Stimulated activated CD4-positive, alpha-beta T cell treated with anti-CD3 and anti-CD28 coated beads, TNF-alpha, amount 100 ng/mL, for 48 hours (primary cell): ENCODE data around the gene WDFY1.

Source experiments
- DNase-seq, 3 donors: peaks; one replicate each; pipeline ENCODE4 v3.0.0-alpha.2; 2020; ENCODE audit warnings: low read depth in 3 of 3

WDFY1 gene

DNA sequence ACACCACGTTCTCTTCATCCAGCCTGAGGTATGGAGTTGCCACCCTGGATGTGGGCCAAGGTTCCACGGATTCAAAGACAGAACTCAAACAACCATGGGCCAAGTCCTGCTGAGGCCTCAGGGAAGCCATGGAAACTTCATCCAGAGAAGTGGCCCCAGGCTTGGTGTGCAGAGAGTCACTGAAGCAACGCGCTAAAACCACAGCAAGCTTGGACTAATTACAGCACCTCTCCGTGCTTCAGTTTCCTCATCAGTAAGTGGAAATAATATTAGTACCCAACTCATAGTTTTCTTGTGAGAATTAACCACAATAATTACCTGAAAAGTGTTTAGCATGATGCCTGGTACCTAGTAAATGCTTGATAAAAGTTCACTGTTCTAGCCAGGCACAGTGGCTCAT is 88.6 kb downstream of the WDFY1 start:
- no peak for DNase-seq

DNA sequence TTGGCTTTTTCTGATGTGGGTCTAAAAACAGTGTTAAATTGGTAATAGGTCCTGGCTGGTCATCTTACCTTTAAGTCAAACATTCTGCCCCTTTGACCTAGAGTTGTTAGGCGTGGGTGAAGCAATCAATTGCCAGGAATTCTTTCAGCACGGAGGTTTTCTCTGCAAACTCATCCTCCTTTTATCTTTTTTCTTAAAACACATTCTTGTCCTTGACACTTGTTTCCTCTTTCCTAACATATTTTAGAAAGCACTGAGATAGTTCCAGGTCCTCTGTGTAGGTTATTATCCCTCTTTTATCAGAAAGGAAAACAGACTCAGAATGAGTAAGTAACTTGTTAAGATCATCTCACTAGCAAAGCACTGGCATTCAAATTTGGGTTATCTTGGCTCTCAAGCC is 89.1 kb downstream of the WDFY1 start:
- no peak for DNase-seq

DNA sequence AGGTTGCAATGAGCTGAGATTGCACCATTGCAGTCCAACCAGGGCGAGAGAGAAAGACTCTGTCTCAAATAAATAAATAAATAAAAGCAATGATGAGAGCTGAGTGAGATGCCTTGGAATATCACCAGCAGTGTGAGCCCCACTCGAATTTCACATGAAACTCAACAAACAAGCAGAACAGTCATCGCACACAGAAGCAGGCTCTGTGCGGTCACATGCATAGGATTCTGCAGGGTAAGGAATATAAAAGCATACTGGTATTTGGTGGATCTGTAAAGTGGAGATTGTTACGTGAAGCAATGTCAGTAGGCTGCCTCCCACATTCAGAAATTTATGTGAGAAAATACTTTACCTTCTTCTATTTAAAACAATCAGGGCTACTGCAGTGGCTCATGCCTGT is 89.7 kb downstream of the WDFY1 start:
- no peak for DNase-seq

DNA sequence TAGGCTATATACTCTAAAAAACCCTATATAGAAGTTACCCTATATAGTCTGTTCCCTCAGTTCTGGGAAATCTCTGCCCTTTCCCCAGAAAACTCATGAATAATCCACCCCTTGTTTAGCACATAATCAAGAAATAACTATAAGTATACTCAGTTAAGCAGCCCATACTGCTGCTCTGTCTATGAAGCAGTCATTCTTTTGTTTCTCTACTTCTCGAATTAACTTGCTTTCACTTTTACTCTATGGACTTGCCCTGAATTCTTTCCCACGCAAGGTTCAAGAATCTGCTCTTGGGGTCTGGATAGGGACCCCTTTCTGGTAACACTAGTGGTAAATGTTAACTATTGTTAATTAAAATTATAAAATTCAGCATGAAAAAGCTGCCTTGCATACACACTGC is 90.4 kb downstream of the WDFY1 start:
- no peak for DNase-seq

DNA sequence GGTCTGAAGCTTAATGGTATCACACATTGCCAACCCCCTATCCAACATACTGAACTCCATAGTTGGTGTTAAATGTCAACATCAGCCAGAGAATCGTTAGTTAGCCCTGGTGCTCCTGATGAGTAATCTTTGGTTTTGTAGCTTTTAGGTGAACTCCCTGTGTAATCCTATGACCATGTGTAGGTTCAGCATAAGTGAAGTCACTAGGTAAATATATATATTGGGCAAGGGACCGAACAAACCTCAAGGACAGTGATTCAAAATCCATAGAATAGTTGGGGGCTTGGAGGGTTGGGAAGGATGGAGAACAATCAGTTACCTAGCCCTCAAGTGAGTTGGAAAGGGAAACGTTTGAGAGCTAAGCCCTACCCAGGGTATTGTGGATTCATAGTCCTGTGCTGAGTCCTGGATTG is 91.7 kb downstream of the WDFY1 start:
- no peak for DNase-seq

DNA sequence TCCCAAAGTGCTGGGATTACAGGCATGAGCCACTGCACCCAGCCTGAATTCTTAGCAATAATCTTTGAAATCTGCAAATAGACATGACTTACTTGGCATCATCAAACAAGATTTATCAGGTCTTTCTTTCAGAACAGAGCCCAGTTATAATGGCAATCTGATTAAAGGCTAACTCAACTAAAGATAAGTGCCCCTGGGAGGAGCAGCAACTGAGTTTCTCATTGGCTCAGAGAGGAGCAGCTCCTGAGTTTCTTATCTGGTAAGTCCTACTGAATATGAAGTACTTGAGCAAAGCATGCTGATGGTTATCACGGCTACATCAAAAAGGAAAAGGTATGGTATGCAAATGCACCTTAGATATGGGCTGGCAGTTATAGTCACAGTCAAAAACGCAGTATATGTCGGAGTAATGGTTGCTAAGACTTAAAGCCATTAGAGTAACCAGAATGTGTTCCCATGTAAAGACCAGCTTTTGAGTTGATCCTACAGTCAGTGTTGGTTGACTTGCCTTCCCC is 92.8 kb downstream of the WDFY1 start:
- DNase-seq = no peak

DNA sequence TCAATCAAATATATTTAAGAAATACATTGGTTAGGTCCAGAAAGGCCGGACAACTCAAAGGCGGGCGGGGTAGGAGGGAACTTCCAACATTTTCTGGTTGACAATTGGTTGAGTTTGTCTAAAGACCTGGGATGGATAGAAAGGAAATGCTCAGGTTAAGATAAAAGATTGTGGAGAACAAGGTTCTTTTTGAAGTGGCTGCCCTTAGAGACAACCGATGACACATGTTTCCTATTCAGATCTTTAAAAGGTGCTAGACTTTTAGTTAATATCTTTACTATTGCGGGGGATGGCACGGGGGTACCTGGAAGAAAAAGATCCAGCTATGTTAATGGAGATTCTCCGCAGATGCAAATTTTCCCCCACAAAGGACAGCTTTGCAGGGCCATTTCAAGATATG is 97.7 kb downstream of the WDFY1 start:
- DNase-seq = no peak

DNA sequence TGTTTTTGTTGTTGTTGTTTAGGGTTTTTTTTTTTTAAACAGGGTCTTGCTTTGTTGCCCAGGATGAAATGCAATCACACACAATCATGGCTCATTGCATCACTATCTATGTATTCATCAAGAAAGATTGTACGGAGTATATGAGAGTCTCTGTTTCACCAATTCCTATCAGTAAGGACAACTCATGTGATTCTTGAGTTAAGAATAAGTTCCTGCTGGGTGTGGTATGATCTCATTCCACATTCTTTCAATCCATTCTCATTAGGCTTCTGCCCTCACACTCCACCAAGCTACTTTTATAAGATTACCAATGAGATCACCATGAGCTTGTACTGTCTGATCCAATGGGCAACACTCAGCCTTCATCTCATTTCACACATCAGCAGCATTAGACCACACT is 98.6 kb downstream of the WDFY1 start:
- no peak for DNase-seq

DNA sequence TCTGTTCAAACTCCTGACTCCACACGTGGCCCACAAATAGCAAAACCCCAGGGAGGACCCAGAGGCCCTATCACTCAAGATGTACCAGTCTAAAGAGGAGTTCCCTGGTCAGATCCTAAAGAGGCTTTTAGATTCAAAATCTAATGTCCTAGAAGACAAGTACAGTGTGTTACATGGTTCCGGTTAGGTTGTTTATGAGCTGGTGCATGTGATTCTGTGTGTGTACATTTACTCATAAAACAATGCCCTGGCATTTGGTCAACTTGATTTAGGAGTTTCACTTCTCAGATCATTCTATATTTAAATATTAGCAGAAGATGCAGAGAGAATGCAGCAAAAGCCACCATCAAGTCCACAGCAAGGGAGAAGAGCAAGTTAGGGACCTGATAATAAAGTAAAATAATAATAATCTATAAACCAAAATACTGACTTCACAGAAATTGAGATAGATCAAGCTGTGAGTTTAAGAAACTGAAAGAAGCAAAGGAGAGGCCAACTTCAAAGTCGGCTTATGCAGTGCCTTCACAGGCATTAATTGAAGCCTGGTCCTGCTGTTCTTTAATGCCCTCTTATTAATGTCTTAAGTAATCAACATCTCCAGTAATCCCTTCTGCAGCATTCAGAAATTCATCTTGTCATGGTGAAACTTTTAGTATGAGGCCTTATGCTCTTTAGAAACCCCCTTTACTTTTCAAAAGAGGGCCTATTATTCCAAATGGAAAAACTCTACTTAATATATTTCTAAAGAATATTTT is 103.5 kb downstream of the WDFY1 start:
- no peak for DNase-seq

DNA sequence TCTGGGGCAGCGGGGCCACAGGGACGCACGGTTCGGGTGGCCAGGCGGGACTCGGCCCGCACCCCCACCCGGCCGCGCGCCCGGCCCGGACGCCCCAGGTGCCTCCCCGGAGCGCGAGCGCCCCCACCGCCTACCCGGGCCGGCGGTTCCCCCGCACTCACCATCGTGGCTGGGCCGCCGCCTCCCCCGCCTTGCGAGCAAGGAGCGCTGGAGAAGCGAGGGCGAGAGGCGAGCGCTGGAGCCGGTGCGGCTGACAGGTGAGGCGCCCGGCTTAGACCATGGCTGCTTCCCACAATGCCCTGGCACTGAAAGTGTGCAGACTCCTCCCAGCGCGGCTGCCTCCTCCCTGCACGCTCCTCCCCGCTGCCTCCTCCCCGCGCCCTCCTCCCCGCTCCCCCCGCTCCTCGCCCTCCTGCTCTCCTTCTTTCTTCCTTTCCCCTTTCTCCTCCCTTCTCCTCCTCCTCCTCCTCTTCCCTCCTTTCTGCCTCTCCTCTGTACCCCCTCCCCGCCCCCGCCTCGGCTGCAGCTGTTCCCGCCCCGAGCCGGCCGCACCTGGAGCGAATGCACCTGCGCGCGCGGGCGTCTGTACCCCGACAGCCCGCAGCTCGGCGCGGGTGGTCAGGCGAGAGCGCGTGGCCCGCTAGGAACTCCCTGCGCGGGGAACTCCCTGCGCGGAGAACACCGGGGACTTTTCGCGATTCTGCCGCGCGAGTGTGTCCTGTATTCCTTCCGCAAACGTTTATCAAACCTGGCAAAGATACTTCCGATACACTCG is 107.7 kb downstream of the WDFY1 start, which contains the start of gene AP1S3:
Gene AP1S3 (minus strand): TSS at position 296 of the 775 bp plus-strand sequence. CDS start 132 bp downstream, at position 164.
- peak; percentile 40 to 65 (median 47) for DNase-seq

DNA sequence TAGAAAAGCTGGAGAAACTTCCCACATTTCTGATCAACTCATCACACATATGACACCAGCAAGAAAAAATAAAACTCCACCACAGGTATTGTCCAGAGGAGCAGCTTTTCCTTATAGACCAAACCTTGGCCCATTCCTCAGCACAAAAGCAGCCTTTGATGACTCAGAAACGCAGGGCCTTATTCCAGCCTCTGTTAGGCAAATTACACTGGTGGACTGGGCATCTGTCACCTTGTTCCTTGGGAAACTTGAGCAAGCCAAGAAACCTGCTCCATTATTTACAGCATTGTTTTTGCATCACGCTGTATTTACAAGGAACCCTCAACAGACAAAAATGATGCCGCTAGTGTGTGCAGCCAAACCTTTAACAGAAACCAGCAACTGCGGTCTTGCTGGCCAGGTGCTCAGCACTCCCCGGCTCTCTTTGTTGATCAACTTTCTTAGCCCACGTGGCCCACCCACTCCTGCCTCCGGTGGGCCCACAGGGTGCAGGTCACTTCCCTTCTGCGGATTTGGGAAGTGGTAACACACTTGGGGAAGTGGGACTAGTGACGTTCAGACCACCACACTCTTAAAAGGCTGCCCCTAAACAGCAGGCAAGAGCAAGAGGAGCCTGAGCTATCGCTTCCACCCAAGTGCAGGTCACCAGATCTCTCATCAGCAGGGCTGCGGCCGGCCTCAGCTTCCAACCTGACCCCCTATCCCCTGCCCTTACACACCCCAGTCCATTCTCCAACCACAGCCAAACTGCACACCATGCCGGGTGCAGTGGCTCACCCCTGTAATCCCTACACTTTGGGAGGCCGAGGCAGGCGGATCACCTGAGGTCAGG is 109.2 kb downstream of the WDFY1 start:
- DNase-seq = no peak

DNA sequence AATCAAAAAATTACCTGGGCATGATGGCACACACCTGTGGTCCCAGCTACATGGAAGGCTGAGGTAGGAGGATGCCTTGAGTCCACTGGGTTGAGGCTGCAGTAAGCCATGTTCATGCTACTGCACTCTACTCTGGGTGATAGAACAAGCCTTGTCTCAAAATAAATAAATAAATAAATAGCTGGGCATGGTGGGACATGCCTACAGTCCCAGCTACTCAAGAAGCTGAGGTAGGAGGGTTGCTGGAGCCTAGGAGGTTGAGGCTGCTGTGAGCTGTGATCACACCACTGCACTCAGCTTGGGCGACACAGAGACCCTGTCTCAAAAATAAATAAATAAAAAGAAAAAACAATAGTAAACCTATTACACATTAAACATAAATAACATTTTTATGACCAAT is 110.7 kb downstream of the WDFY1 start:
- no peak for DNase-seq

DNA sequence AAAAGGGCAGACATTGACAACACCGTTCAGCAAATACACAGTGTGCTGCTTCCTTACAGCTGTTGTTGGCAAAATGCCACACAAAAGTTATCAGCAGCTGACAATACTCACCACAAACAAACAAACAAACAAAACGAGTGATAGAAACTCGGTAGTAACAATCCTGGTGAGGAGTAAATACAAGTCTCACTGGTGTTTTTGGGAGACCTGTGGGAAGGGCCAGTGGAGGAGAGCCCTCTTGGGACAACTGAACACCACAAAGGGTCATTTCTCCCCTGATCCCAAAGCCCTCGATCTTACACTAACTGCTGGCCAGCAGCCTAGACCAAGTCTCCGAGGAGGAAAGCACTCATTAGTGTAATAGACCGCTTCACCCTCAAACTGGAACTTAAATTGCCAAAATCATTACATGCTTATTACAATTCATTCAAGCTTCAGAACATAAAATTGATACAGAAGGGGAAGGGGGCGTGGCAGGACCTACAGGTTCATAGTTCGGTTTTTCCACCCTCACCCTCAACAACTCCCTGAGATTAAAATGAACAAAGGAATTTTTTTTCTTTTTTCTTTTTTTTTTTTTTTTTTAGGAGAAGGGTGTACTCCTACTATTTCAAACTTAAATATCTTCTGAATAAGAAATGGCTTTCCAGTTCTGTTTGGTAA is 112.8 kb downstream of the WDFY1 start:
- DNase-seq = no peak

DNA sequence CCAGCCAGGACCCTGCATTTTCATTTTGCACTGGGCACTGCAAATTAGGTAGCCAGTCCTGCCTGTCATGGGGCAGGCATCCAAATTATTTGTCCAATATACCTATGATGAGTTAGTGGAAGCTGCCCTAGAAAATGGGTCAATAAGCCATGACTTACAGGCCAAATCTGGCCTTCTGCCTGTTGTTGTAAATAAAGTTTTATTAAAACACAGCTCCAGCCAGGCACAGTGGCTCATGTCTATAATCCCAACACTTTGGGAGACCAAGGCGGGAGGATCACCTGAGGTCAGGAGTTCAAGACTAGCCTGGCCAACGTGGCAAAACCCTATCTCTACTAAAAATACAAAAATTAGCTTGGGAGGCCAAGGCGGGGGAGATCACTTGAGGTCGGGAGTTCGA is 116.0 kb downstream of the WDFY1 start:
- no peak for DNase-seq

DNA sequence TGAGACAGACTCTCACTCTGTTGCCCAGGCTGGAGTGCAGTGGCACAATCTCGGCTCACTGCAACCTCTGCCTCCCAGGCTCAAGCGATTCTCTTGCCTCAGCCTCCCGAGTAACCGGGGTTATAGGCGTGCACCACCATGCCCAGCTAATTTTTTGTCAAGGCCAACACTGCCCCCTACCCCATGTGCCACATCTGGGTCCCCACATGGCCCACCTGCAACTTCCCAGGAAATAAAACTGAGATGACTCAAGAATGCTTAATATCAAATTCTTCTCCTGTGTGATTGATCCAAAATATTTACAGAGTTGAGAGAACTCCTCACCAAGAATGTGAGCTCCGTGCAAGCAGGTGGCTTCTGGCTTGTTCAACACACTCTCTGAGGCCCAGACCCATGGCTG is 116.8 kb downstream of the WDFY1 start:
- no peak for DNase-seq

DNA sequence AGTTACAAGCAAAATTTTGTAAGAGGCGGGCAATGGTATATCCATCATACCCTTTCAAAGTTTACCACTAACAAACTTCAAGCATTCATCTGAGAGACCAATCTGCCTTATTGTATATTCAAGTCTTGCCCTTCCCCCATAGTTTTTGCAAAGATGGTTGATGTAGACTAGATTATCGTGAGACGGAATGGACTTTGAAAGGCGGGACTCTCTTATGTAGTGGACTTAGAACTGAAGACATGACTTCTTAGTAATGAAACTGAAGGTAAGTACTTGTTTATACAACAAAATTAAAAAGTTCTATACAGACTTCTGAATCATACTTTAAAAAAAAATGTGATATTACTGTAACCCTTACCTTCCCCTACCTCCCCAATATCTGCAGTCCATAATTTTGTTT is 118.1 kb downstream of the WDFY1 start:
- no peak for DNase-seq
